Parathyroid adenoma (tissue), 2 donors: ENCODE results near the gene SLC25A51.

Experiments
- H2AFZ ChIP-seq: fragments of 300-600 bp; sonication (generic); one replicate; pipeline ENCODE4 v1.7.0; 2017; ENCODE audit warnings: antibody characterized with exemption, mild to moderate bottlenecking
- H3K27ac ChIP-seq: fragments of 300-600 bp; sonication (generic); one replicate; pipeline ENCODE4 v1.7.0; 2017
- H3K27me3 ChIP-seq: fragments of 300-600 bp; sonication (generic); one replicate; pipeline ENCODE4 v1.7.0; 2017; ENCODE audit warnings: low read length; ENCODE audit not compliant: control insufficient read depth, insufficient read depth
- H3K36me3 ChIP-seq: fragments of 300-600 bp; sonication (generic); one replicate; pipeline ENCODE4 v1.7.0; 2017; ENCODE audit warnings: low read length; ENCODE audit not compliant: control insufficient read depth, insufficient read depth
- H3K4me1 ChIP-seq: fragments of 300-600 bp; sonication (generic); one replicate; pipeline ENCODE4 v1.7.0; 2017; ENCODE audit warnings: control low read depth
- H3K4me2 ChIP-seq: fragments of 300-600 bp; sonication (generic); one replicate; pipeline ENCODE4 v1.7.0; 2017; ENCODE audit warnings: low read length
- H3K4me3 ChIP-seq: fragments of 300-600 bp; sonication (generic); one replicate; pipeline ENCODE4 v1.7.0; 2017; ENCODE audit warnings: low read depth, low read length
- H3K79me2 ChIP-seq: fragments of 300-600 bp; sonication (generic); one replicate; pipeline ENCODE4 v1.7.0; 2017; ENCODE audit warnings: control low read depth
- H3K9ac ChIP-seq: fragments of 300-600 bp; sonication (generic); one replicate; pipeline ENCODE4 v1.7.0; 2017; ENCODE audit warnings: mild to moderate bottlenecking
- H3K9me3 ChIP-seq: fragments of 300-600 bp; sonication (generic); one replicate; pipeline ENCODE4 v1.7.0; 2017; ENCODE audit warnings: low read length; ENCODE audit not compliant: control insufficient read depth
- TF ChIP-seq, protein P1 (sequence below): fragments of 300-600 bp; sonication (generic); IDR thresholded peaks from one replicate; pipeline ENCODE4 v1.7.0; 2017; ENCODE audit warnings: antibody characterized with exemption, mild to moderate bottlenecking
- donor health status: primary hyperparathyroidism.

SLC25A51 gene

DNA sequence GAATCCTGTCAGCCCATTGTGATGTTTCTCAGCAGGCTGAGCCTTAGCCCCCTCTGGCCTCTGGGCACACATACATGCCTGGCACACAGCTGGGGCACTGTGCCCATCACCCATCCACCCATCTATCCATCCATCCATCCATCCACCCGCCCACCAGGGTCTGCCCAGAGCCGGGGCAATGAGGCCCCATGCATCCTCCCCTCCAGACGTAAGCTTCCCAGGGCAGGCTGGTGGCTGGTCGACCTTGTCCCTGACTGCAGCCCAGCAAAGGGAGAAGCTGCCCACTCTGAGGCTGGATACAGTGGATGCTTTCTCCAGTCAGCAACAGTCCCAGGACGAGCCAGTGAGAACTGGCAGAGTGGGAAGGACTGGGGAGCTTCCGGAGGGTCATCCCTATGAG is 21.1 kb upstream of the SLC25A51 start:
- Histone ChIP-seq H3K9ac (no peak overlapping the region), H3K4me3 (no peak overlapping the region), H3K27me3 (no peaks in the 10 kb centered on the region), H3K36me3 (no peaks in the 10 kb centered on the region), H2AFZ (no peak overlapping the region), H3K27ac (no peak overlapping the region), H3K79me2 (no peaks in the 10 kb centered on the region), H3K4me2 (no peak overlapping the region), H3K4me1 (no peaks in the 10 kb centered on the region), H3K9me3 (no peaks in the 10 kb centered on the region)
- TF ChIP-seq, protein P1, sequence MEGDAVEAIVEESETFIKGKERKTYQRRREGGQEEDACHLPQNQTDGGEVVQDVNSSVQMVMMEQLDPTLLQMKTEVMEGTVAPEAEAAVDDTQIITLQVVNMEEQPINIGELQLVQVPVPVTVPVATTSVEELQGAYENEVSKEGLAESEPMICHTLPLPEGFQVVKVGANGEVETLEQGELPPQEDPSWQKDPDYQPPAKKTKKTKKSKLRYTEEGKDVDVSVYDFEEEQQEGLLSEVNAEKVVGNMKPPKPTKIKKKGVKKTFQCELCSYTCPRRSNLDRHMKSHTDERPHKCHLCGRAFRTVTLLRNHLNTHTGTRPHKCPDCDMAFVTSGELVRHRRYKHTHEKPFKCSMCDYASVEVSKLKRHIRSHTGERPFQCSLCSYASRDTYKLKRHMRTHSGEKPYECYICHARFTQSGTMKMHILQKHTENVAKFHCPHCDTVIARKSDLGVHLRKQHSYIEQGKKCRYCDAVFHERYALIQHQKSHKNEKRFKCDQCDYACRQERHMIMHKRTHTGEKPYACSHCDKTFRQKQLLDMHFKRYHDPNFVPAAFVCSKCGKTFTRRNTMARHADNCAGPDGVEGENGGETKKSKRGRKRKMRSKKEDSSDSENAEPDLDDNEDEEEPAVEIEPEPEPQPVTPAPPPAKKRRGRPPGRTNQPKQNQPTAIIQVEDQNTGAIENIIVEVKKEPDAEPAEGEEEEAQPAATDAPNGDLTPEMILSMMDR = no peak

DNA sequence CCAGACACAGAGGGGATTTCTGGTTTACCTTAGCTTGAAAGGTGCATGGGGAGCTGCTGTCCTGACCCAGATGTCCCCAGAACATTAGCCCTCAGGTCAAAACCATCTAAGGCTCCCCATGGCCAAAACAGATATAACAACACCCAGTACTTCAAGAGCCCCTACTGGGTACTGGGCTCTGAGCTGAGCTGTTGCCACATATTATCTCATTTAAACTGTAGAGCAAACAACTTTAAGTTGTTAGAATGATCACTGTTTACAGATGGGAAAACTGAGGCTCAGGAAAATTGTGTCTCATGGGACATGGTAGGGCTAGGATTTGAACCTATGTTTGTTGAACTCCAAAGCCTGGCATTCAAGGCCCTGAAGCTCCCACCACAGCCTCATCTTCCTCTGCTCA is 20.6 kb upstream of the SLC25A51 start:
- Histone ChIP-seq H3K27ac (no peak overlapping the region), H3K9me3 (no peaks in the 10 kb centered on the region), H3K27me3 (no peaks in the 10 kb centered on the region), H3K9ac (no peak overlapping the region), H3K79me2 (no peaks in the 10 kb centered on the region), H3K36me3 (no peaks in the 10 kb centered on the region), H3K4me1 (no peaks in the 10 kb centered on the region), H3K4me3 (no peak overlapping the region), H3K4me2 (no peak overlapping the region), H2AFZ (no peak overlapping the region)
- TF ChIP-seq, protein P1 = no peak

DNA sequence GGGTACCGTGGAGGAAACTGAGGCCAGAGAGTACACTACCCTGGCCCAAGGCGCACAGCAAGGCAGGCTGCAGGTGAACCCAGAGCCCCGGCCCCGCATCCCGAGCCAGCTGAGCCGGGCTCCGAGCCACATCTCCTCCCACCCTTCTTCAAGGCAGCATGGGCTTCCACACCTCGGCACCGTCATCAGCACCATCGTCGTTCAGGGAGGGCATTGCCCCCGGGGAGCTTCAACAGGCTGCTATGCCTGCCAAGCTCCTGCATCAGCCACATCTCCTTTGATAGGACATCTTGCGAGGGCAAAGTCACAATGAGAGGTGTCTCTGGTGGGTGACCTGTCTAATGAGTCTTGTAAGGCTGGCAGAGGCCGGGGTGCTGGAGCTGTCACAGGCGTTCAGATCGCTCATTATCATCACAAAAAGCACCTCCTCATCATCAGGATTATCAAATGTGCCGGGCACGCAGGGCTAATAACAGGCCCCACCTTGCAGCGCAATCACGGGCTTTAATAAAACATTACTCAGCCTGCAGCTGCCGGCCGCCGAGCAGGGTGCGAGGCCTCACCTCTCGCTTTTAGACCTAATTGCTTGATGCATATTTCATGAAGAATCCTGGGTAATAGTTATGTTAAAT is 20.0 kb upstream of the SLC25A51 start:
- Histone ChIP-seq H3K27ac (no peak overlapping the region), H3K27me3 (no peaks in the 10 kb centered on the region), H3K4me1 (no peaks in the 10 kb centered on the region), H3K9me3 (no peaks in the 10 kb centered on the region), H3K4me3 (no peak overlapping the region), H3K79me2 (no peaks in the 10 kb centered on the region), H3K36me3 (no peaks in the 10 kb centered on the region), H3K4me2 (no peak overlapping the region), H2AFZ (no peak overlapping the region), H3K9ac (no peak overlapping the region)
- TF ChIP-seq, protein P1 = no peak

DNA sequence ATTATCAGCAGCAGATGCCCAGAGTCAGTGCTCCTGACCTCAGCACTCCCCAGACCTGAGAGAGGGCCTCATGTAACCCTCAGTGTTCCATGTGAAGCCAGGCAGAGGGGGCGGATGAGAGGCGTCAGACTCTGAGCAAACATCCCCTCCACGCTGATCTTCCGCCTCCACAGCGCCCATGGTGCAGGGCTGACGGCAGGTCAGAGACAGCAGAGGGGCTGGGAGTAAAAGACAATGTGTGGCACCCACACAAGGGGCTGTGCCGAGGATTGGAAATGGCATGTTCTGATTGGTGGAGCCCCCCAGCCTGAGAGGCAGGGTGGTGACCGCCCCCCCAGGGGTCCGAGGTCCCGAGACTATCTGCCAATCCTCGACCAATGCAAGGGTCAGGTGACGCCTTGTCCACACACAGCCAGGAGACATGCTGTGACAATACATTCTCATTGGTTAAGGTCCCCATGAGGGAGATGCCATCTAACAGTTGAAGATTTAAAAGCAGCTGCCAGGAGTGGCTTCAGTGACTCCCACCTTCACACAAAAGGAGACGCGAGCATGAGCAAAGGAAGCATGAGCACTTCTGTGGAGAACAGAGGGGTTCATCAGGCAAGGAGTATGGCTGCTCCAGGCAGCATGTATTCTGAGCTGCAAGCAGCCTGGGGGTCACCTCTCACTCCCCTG is 19.3 kb upstream of the SLC25A51 start:
- Histone ChIP-seq H3K36me3 (no peaks in the 10 kb centered on the region), H3K4me1 (no peaks in the 10 kb centered on the region), H3K9me3 (no peaks in the 10 kb centered on the region), H3K27ac (no peak overlapping the region), H3K9ac (no peak overlapping the region), H3K27me3 (no peaks in the 10 kb centered on the region), H3K4me3 (no peak overlapping the region), H2AFZ (no peak overlapping the region), H3K4me2 (no peak overlapping the region), H3K79me2 (no peaks in the 10 kb centered on the region)
- TF ChIP-seq, protein P1 = no peak
